Liver (tissue), 9 donors: Measurements from ENCODE around the gene EIF3D. TPM values are rescaled to one million over a fixed set of nuclear protein-coding genes. Genes with fewer than 3 reads are reported as not detected.
A peak's percentile ranks its signal among the peaks of the same experiment; 100 is the strongest.

ENCODE experiments used
- DNase-seq: peaks from one replicate; pipeline ENCODE4 v3.0.0-alpha.2; 2017; ENCODE audit warnings: low spot score
- H3K27ac ChIP-seq, 2 donors: one replicate each; pipeline ENCODE4 v1.7.0; 2013; ENCODE audit warnings: inconsistent platforms in 2 of 2, low read length in 2 of 2, control low read depth in 1 of 2, low read depth in 1 of 2, mild to moderate bottlenecking in 1 of 2
- H3K27me3 ChIP-seq, 4 donors: one replicate each; pipeline versions ENCODE4 v1.6.1 to v1.7.0; 2013; ENCODE audit warnings: low read length in 3 of 4, inconsistent platforms in 1 of 4, mild to moderate bottlenecking in 1 of 4, moderate library complexity in 1 of 4; ENCODE audit not compliant: control insufficient read depth in 4 of 4, insufficient read depth in 4 of 4
- H3K36me3 ChIP-seq, 4 donors: one replicate each; pipeline versions ENCODE4 v1.6.1 to v1.7.0; 2013; ENCODE audit warnings: low read length in 3 of 4, mild to moderate bottlenecking in 3 of 4, low read depth in 1 of 4, moderate library complexity in 1 of 4; ENCODE audit not compliant: control insufficient read depth in 4 of 4, insufficient read depth in 3 of 4
- H3K4me1 ChIP-seq, 4 donors: one replicate each; pipeline versions ENCODE4 v1.6.1 to v1.7.0; 2013; ENCODE audit warnings: low read length in 3 of 4, mild to moderate bottlenecking in 3 of 4, moderate library complexity in 1 of 4; ENCODE audit not compliant: control insufficient read depth in 4 of 4, insufficient read depth in 4 of 4
- H3K4me3 ChIP-seq, 3 donors: one replicate each; pipeline versions ENCODE4 v1.6.1 to v1.7.0; 2013; ENCODE audit warnings: low read length in 3 of 3, control low read depth in 1 of 3, low read depth in 1 of 3, mild to moderate bottlenecking in 1 of 3
- H3K9ac ChIP-seq, 2 donors: one replicate each; pipeline ENCODE4 v1.7.0; 2013; ENCODE audit warnings: low read length in 2 of 2, mild to moderate bottlenecking in 2 of 2, moderate library complexity in 2 of 2, control low read depth in 1 of 2, low read depth in 1 of 2
- H3K9me3 ChIP-seq, 4 donors: one replicate each; pipeline versions ENCODE4 v1.6.1 to v1.7.0; 2013; ENCODE audit warnings: low read length in 3 of 4; ENCODE audit not compliant: control insufficient read depth in 4 of 4
- EGR1 ChIP-seq, 2 donors: IDR thresholded peaks; 2 replicates each; pipeline ENCODE4 v1.6.1; 2016 to 2018; ENCODE audit warnings: antibody characterized with exemption in 2 of 2, low read depth in 2 of 2
- FOXA1 ChIP-seq: IDR thresholded peaks from 2 replicates; pipeline ENCODE4 v1.6.1; 2016; ENCODE audit warnings: antibody characterized with exemption
- FOXA2 ChIP-seq: IDR thresholded peaks from 2 replicates; pipeline ENCODE4 v1.6.1; 2016; ENCODE audit warnings: antibody characterized with exemption
- GABPA ChIP-seq, 2 donors: IDR thresholded peaks in 1 of 2; conservative IDR thresholded peaks in 1 of 2; 2 replicates each; pipeline ENCODE4 v1.6.1; 2016; ENCODE audit warnings: antibody characterized with exemption in 2 of 2, mild to moderate bottlenecking in 1 of 2, moderate library complexity in 1 of 2
- HNF4A ChIP-seq, 2 donors: conservative IDR thresholded peaks; 2 replicates each; pipeline ENCODE4 v1.6.1; 2016; ENCODE audit warnings: antibody characterized with exemption in 2 of 2, mild to moderate bottlenecking in 2 of 2
- HNF4G ChIP-seq: IDR thresholded peaks from 2 replicates; pipeline ENCODE4 v1.6.1; 2016; ENCODE audit warnings: antibody characterized with exemption
- JUND ChIP-seq, 2 donors: IDR thresholded peaks; 2 replicates each; pipeline ENCODE4 v1.6.1; 2016; ENCODE audit warnings: antibody characterized with exemption in 2 of 2
- MAX ChIP-seq: IDR thresholded peaks from 2 replicates; pipeline ENCODE4 v1.6.1; 2016; ENCODE audit warnings: antibody characterized with exemption
- NR2F2 ChIP-seq: IDR thresholded peaks from 2 replicates; pipeline ENCODE4 v1.6.1; 2016; ENCODE audit warnings: antibody characterized with exemption
- RAD21 ChIP-seq, 2 donors: IDR thresholded peaks; 2 replicates each; pipeline ENCODE4 v1.6.1; 2016; ENCODE audit warnings: antibody characterized with exemption in 2 of 2, mild to moderate bottlenecking in 2 of 2
- REST ChIP-seq: IDR thresholded peaks from 2 replicates; pipeline ENCODE4 v1.6.1; 2016; ENCODE audit warnings: antibody characterized with exemption, mild to moderate bottlenecking
- RXRA ChIP-seq, 2 donors: IDR thresholded peaks; 2 replicates each; pipeline ENCODE4 v1.6.1; 2017 to 2018; ENCODE audit warnings: antibody characterized with exemption in 2 of 2, mild to moderate bottlenecking in 1 of 2
- SP1 ChIP-seq: IDR thresholded peaks from 2 replicates; pipeline ENCODE4 v1.6.1; 2018; ENCODE audit warnings: antibody characterized with exemption, mild to moderate bottlenecking
- TAF1 ChIP-seq: conservative IDR thresholded peaks from 2 replicates; pipeline ENCODE4 v1.6.1; 2016; ENCODE audit warnings: antibody characterized with exemption, mild to moderate bottlenecking
- YY1 ChIP-seq: IDR thresholded peaks from 2 replicates; pipeline ENCODE4 v1.6.1; 2016; ENCODE audit warnings: antibody characterized with exemption, mild to moderate bottlenecking
- WGBS: extraction: QIAGEN DNeasy Blood & Tissue Kit; methylation state at CpG from one replicate; pipeline ENCODE4 v1.1.7; 2013; 5-methylcytosine and 5-hydroxymethylcytosine counted together
- polyA plus RNA-seq, 2 donors: library from polyadenylated mRNA; stranded (reverse) in 1 of 2; unstranded in 1 of 2; fragments of 200-250 nt in 1 of 2; fragments of >200 nt in 1 of 2; fragmentation: Nextera tagmentation in 1 of 2; extraction: Ambion mirVana in 1 of 2; gene quantifications; one replicate each; pipeline versions ENCODE4 v1.2.1 to v1.2.3, GENCODE V29; 2013 to 2015
- total RNA-seq, 2 donors: library from RNA; depleted of rRNA; stranded (reverse); fragments of >200 nt; gene quantifications; one replicate each; pipeline ENCODE4 v1.2.3, GENCODE V29; 2014
- TF ChIP-seq, protein P1 (sequence below): IDR thresholded peaks from 2 replicates; pipeline ENCODE4 v1.6.1; 2016; ENCODE audit warnings: antibody characterized with exemption
- TF ChIP-seq, protein P2 (sequence below): fragments of 150-350 bp; IDR thresholded peaks from 2 replicates; pipeline ENCODE4 v1.5.1; 2017; ENCODE audit warnings: improper control_type of control experiment, low read depth, low read length; ENCODE audit not compliant: missing input control
- TF ChIP-seq, protein P3 (sequence below): IDR thresholded peaks from 2 replicates; pipeline ENCODE4 v1.6.1; 2016; ENCODE audit warnings: antibody characterized with exemption
- donor health status: healthy.
- donor health status: healthy.
- donor health status: healthy.
- donor health status: healthy.
- donor health status: healthy.

The EIF3D gene
- total and polyA plus RNA-seq, 4 donors = 32.8 to 169 (median 80.3) TPM

DNA sequence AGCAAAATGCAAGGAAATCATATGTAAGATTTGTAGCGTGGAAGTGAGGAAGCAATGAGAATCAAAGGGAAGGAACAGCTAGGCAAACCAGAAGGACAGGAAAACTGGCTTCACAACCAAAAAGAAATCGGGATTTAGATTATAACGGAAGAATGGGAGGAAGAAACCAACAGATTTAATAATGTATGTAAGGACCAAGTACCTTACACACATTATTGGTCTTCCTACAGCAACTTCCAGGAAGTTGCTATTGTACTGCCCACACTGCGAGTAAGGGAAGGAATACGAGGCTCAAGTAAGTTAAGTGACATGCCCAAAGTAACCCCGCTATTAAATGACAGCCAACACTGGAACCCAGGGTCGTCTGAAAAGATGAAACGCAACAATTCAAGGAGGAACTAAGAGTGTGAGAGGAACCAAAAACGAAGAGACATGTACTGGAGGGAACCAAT is 48.0 kb downstream of the EIF3D start:
- WGBS = 13% methylated on average over 9 of the region's 9 CpGs
- Histone ChIP-seq H3K9ac (peak overlapping the region; percentile 82 to 91), H3K4me1 (peaks cover 6 to 30% (median 20%) of the 10 kb centered on the region in 4 donors), H3K9me3 (no peaks in the 10 kb centered on the region), H3K36me3 (peaks cover 1 to 13% (median 8%) of the 10 kb centered on the region in 4 donors), H3K27me3 (no peaks in the 10 kb centered on the region), H3K4me3 (peak overlapping the region; percentile 74 to 90 (median 89)), H3K27ac (peak overlapping the region; percentile 74 to 98)
- TF ChIP-seq REST = no peak
- TF ChIP-seq GABPA (IDR thresholded peaks at IDR 0.05 in 1 of 2, conservative IDR thresholded peaks at IDR 0.05 in 1 of 2) = no peak
- TF ChIP-seq, protein P1, sequence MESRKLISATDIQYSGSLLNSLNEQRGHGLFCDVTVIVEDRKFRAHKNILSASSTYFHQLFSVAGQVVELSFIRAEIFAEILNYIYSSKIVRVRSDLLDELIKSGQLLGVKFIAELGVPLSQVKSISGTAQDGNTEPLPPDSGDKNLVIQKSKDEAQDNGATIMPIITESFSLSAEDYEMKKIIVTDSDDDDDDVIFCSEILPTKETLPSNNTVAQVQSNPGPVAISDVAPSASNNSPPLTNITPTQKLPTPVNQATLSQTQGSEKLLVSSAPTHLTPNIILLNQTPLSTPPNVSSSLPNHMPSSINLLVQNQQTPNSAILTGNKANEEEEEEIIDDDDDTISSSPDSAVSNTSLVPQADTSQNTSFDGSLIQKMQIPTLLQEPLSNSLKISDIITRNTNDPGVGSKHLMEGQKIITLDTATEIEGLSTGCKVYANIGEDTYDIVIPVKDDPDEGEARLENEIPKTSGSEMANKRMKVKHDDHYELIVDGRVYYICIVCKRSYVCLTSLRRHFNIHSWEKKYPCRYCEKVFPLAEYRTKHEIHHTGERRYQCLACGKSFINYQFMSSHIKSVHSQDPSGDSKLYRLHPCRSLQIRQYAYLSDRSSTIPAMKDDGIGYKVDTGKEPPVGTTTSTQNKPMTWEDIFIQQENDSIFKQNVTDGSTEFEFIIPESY = no peak
- TF ChIP-seq FOXA2 = no peak
- no peak for TF ChIP-seq RAD21 (IDR thresholded peaks at IDR 0.05)
- no peak for TF ChIP-seq FOXA1
- peak; percentile 4 for TF ChIP-seq SP1
- no peak for DNase-seq

- TF ChIP-seq YY1 (no peak), TAF1 (no peak), RAD21 (IDR thresholded peaks at IDR 0.05) (no peak), FOXA1 (no peak), HNF4A (conservative IDR thresholded peaks at IDR 0.05) (no peak), RXRA (IDR thresholded peaks at IDR 0.05) (no peak), FOXA2 (no peak), HNF4G (no peak), GABPA (IDR thresholded peaks at IDR 0.05 in 1 of 2, conservative IDR thresholded peaks at IDR 0.05 in 1 of 2) (no peak), MAX (no peak), EGR1 (IDR thresholded peaks at IDR 0.05; ENCODE audit: low read depth in 2 of 2) (no peak), REST (no peak), JUND (IDR thresholded peaks at IDR 0.05) (no peak), NR2F2 (no peak), SP1 (no peak)
- TF ChIP-seq, protein P1 = no peak
- TF ChIP-seq, protein P2, sequence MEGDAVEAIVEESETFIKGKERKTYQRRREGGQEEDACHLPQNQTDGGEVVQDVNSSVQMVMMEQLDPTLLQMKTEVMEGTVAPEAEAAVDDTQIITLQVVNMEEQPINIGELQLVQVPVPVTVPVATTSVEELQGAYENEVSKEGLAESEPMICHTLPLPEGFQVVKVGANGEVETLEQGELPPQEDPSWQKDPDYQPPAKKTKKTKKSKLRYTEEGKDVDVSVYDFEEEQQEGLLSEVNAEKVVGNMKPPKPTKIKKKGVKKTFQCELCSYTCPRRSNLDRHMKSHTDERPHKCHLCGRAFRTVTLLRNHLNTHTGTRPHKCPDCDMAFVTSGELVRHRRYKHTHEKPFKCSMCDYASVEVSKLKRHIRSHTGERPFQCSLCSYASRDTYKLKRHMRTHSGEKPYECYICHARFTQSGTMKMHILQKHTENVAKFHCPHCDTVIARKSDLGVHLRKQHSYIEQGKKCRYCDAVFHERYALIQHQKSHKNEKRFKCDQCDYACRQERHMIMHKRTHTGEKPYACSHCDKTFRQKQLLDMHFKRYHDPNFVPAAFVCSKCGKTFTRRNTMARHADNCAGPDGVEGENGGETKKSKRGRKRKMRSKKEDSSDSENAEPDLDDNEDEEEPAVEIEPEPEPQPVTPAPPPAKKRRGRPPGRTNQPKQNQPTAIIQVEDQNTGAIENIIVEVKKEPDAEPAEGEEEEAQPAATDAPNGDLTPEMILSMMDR = no peak
- TF ChIP-seq, protein P3, sequence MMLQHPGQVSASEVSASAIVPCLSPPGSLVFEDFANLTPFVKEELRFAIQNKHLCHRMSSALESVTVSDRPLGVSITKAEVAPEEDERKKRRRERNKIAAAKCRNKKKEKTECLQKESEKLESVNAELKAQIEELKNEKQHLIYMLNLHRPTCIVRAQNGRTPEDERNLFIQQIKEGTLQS = no peak
- Histone ChIP-seq H3K9me3 (no peaks in the 10 kb centered on the region), H3K27me3 (no peaks in the 10 kb centered on the region), H3K27ac (no peak overlapping the region), H3K36me3 (peaks cover 7 to 32% (median 20%) of the 10 kb centered on the region in 4 donors), H3K4me3 (no peak overlapping the region), H3K9ac (no peak overlapping the region), H3K4me1 (peaks cover 6 to 30% (median 20%) of the 10 kb centered on the region in 4 donors)
- no peak for DNase-seq
- 98% methylated on average over 4 of the region's 4 CpGs for WGBS
Observed at GRCh38 chr22:36478966-36479365, 50.0 kb downstream of the EIF3D start.
